Fibroblast of villous mesenchyme (primary cell): Measurements from ENCODE around the gene MACROD2. TPM values are rescaled to one million over a fixed set of nuclear protein-coding genes. Genes with fewer than 3 reads are reported as not detected.
A peak's percentile ranks its signal among the peaks of the same experiment; 100 is the strongest.

ENCODE experiments used
- DNase-seq: peaks from one replicate; pipeline ENCODE4 v3.0.0-alpha.2; 2010; ENCODE audit warnings: low read depth
- H3K4me3 ChIP-seq: 2 replicates; pipeline ENCODE4 v1.5.1; 2011; ENCODE audit warnings: low read depth, mild to moderate bottlenecking, low read length
- CTCF ChIP-seq: IDR thresholded peaks from 2 replicates; pipeline ENCODE4 v1.5.1; 2012; ENCODE audit warnings: low read depth, mild to moderate bottlenecking, low read length; ENCODE audit not compliant: insufficient read depth
- total RNA-seq: library from RNA; depleted of rRNA; stranded (reverse); fragments of >200 nt; gene quantifications from 2 replicates; pipeline ENCODE4 v1.2.3, GENCODE V29; 2012

The MACROD2 gene
- total RNA-seq, 1 donor = 1.7 TPM

GRCh38 chr20:15637950-15638754 is 1642.8 kb downstream of the MACROD2 start:
- TF ChIP-seq CTCF = no peak
- H3K4me3 ChIP-seq = no peak overlapping the region
- no peak for DNase-seq

DNA sequence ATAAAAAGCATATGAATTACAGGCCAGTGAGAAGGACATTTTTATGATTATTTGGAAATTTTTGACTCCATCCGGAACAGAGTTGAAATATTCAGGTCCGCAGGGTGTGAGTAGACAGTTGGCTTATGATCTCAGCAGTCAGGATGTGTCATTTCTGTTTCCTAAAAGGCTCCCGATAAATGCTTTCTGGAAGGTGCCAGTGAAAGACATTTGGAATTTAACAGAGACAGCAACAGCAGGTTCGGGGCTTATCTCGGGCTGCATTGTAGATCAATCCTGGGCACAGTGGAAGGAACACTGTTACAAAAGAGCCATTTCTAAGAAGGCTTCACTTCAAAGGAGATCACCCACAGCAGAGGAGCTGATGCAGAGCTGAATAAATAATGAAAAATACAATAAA is 1643.5 kb downstream of the MACROD2 start:
- no peak overlapping the region for H3K4me3 ChIP-seq
- no peak for DNase-seq
- TF ChIP-seq CTCF = no peak

DNA sequence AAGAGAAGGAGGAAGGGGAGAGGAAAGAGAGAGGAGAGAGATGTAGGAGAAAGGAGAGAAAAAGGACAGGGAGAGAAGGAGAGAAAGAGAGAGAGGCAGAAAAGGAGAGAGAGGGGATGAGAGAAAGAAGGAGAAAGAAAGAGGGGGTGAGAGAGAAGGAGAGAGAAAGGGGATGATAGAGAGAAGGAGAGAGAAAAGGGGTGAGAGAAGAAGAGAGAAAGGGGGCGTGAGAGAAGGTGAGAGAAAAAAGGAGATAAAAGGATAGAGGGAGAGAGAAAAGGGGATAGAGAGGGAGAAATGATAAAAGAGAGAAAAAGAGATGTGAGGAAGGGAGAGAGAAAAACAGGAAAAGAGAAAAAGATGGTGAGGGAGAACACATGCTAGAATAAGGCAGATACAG is 1644.5 kb downstream of the MACROD2 start:
- H3K4me3 ChIP-seq = no peak overlapping the region
- no peak for DNase-seq
- TF ChIP-seq CTCF = no peak

- TF ChIP-seq CTCF = no peak
Measured at GRCh38 chr20:15642109-15642508, 1646.8 kb downstream of the MACROD2 start.

GRCh38 chr20:15642676-15643075 is 1647.4 kb downstream of the MACROD2 start:
- TF ChIP-seq CTCF = no peak
- peak; percentile 51 for DNase-seq
- no peak overlapping the region for H3K4me3 ChIP-seq

More at GRCh38 chr20:15642109-15642508, 1646.8 kb downstream of the MACROD2 start:
- DNase-seq = no peak
- H3K4me3 ChIP-seq = no peak overlapping the region

DNA sequence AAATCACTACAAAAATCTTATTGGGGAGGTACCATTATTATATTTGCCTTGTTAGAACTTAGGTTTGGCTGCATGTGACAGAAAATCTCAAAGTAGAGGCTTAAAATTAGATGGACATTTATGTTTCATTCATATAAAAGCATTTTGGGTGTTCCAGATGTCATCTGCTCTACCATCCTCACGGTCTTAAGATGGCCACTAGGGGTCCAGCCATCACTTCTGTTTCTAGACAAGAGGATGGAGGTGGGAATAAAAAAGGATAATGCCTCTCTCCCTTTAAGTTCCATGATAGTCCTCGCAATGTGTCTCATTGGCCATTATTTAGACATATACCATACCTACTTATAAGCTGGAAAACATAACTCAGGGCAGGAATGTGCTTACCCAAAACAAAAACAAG is 1648.4 kb downstream of the MACROD2 start:
- TF ChIP-seq CTCF = peak; percentile 25
- peak; percentile 15 for DNase-seq

GRCh38 chr20:15645816-15646215 is 1650.5 kb downstream of the MACROD2 start:
- no peak for TF ChIP-seq CTCF
- DNase-seq = no peak
- no peak overlapping the region for H3K4me3 ChIP-seq

More for the DNA sequence above, 1648.4 kb downstream of the MACROD2 start:
- no peak overlapping the region for H3K4me3 ChIP-seq
